ENCODE data around the gene ADGRG6. TPM values are rescaled to one million over a fixed set of nuclear protein-coding genes. Genes with fewer than 3 reads are reported as not detected.

Gene ADGRG6
- 1 to 10 TPM; 1.5 to 6.0 (median 3.2) TPM for total RNA-seq

- intact Hi-C loops (cut with DNase I; ENCODE audit: low total_unique reads), result no loop called here
- in situ Hi-C loops (cut with MboI; ENCODE audit: low sequenced_read_pairs in 4 of 4), result no loop called here
- H3K36me3 ChIP-seq, result no peaks in the 10 kb centered on the region
- DNase-seq (no peak), ATAC-seq (peak in 1 of 2 donors; percentile 30)
- H3K27me3 ChIP-seq, result peaks cover 3 to 33% (median 17%) of the 10 kb centered on the region in 3 donors
- no peaks in the 10 kb centered on the region for H3K4me1 ChIP-seq
- H3K4me3 ChIP-seq, result peak within 1 kb of the TSS; percentile 39 to 52 (median 46)
- TF ChIP-seq POLR2A (IDR thresholded peaks at IDR 0.05), result no peak
- no peak for TF ChIP-seq CTCF (IDR thresholded peaks at IDR 0.05 in 4 of 5, conservative IDR thresholded peaks at IDR 0.05 in 1 of 5)
- no peaks in the 10 kb centered on the region for H3K9me3 ChIP-seq
- H3K27ac ChIP-seq, result no peak within 1 kb of the TSS
Observed at GRCh38 chr6:142301651-142302391, at the start of gene ADGRG6. TSS of gene ADGRG6 (plus strand) at chr6:142302007. CDS start at chr6:142302330, 323 bp downstream.

- Histone ChIP-seq H3K9me3 (no peaks in the 10 kb centered on the region), H3K4me1 (no peaks in the 10 kb centered on the region), H3K36me3 (no peaks in the 10 kb centered on the region), H3K4me3 (no peak overlapping the region), H3K27ac (no peak overlapping the region), H3K27me3 (no peaks in the 10 kb centered on the region)
- DNase-seq, result no peak
- no peak for ATAC-seq
- in situ Hi-C loops (cut with MboI; ENCODE audit: low sequenced_read_pairs in 4 of 4) (no loop called here), intact Hi-C loops (cut with DNase I; ENCODE audit: low total_unique reads) (no loop called here)
- TF ChIP-seq POLR2A (IDR thresholded peaks at IDR 0.05) (no peak), CTCF (IDR thresholded peaks at IDR 0.05 in 4 of 5, conservative IDR thresholded peaks at IDR 0.05 in 1 of 5) (no peak)
Observed at GRCh38 chr6:142254513-142254912, 47.3 kb upstream of the ADGRG6 start.

- Histone ChIP-seq H3K36me3 (no peaks in the 10 kb centered on the region), H3K4me1 (no peaks in the 10 kb centered on the region), H3K9me3 (no peaks in the 10 kb centered on the region), H3K4me3 (no peak overlapping the region), H3K27me3 (no peaks in the 10 kb centered on the region), H3K27ac (no peak overlapping the region)
- ATAC-seq (no peak), DNase-seq (no peak)
- TF ChIP-seq POLR2A (IDR thresholded peaks at IDR 0.05), result no peak
- TF ChIP-seq CTCF (IDR thresholded peaks at IDR 0.05 in 4 of 5, conservative IDR thresholded peaks at IDR 0.05 in 1 of 5), result no peak
- intact Hi-C loops (cut with DNase I; ENCODE audit: low total_unique reads), result no loop called here
- in situ Hi-C loops (cut with MboI; ENCODE audit: low sequenced_read_pairs in 4 of 4), result no loop called here
Observed at GRCh38 chr6:142255785-142256184, 46.0 kb upstream of the ADGRG6 start.

- in situ Hi-C loops (cut with MboI; ENCODE audit: low sequenced_read_pairs in 4 of 4) (no loop called here), intact Hi-C loops (cut with DNase I; ENCODE audit: low total_unique reads) (no loop called here)
- no peak for TF ChIP-seq POLR2A (IDR thresholded peaks at IDR 0.05)
- no peak for TF ChIP-seq CTCF (IDR thresholded peaks at IDR 0.05 in 4 of 5, conservative IDR thresholded peaks at IDR 0.05 in 1 of 5)
- Histone ChIP-seq H3K9me3 (no peaks in the 10 kb centered on the region), H3K4me1 (no peaks in the 10 kb centered on the region), H3K27me3 (no peaks in the 10 kb centered on the region), H3K27ac (no peak overlapping the region), H3K36me3 (no peaks in the 10 kb centered on the region), H3K4me3 (no peak overlapping the region)
- ATAC-seq (no peak), DNase-seq (no peak)
Observed at GRCh38 chr6:142258305-142258704, 43.5 kb upstream of the ADGRG6 start.
